Stimulated activated CD8-positive, alpha-beta memory T cell treated with anti-CD3 and anti-CD28 coated beads, Interleukin-15, amount 100 ng/mL, for 24 hours (primary cell): ENCODE results near the gene PDGFD.
"Not testable (repeated sequence)": the region's sequence is repeated elsewhere in the genome, so short reads cannot be mapped to it uniquely, and the experiment has no call there.

Experiments
- DNase-seq: peaks from one replicate; pipeline ENCODE4 v3.0.0-alpha.2; 2020; ENCODE audit warnings: low read depth

The PDGFD gene

DNA sequence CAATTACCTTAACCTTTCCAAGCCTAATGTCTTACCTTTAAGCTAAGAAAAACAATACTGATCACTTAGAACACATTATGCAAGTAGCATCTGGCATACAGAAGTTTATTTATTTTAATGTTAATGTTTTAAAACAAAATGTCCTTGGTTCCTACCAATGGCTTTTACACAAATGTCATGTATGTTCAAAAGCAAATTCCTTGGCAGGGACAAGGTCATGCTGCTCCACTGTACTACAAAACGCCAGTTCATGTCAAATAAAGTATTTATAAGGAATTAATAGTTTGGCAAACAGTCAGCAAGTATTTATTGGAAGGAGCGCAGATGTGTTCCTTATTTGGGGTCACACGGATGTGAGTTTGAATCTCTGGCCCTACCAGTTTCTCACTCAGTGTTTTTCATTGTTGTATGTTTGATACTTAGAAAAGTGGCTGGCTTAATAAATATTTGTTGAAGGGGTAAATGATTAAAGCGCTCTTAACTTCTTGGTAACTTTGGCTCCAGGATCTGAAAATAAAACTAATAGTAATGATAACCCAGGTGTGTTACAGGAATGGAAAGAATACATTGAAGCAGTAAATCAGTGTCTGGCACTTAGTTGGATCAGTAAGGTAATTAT is 108.9 kb downstream of the PDGFD start:
- no peak for DNase-seq

DNA sequence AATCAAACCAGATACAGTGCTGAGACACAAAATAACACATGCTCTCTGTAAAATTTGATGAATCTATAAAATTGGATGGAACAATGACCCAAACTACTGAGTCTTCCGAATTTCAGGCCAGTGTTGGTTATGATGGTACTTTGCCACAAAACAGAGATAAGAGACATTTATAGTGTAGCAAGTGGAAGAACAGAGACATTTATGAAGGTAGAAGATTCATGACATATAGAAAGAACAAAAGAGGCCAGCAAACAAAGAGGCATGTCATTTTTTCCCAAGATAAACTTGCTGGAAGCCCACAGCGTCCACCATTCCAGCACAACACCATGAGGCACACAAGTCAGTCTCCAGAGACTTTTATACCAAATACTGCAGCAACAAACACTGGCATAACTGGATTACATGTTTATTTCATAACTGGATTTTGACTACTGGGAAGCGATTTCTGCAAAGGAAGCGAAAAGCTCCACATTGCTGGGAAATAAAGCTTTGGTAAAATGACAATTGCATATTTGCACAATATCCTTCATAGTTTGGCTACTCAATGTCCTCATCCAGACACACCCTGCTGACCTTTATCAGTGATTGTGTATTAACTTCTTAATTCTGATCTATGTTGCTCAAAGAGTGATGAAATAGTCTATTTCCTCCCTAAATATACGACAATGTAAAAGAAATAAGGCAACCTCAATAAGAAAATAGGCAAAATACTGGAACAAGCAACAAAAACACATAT is 110.0 kb downstream of the PDGFD start:
- DNase-seq: no peak

GRCh38 chr11:104051778-104052177 is 112.2 kb downstream of the PDGFD start:
- DNase-seq: no peak

DNA sequence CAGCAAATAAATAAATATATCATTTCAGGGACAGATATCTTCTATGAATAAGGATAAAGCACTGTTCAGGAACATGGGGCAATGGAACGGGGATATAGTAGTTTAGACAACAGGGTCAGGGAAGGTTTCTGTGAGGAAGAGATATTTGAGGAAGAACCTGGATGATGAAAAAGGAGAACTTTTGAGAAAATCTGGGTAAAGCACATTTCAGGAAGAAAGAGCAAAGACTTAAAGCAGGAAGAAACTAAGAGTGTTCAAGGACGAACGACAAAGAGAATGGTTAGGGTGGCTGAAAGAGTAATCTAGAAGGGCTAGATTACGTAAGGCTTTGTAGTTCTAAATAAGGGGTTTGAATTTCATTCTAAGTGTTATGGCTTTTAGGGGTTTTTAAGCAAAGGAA is 114.8 kb downstream of the PDGFD start:
- DNase-seq: no peak

DNA sequence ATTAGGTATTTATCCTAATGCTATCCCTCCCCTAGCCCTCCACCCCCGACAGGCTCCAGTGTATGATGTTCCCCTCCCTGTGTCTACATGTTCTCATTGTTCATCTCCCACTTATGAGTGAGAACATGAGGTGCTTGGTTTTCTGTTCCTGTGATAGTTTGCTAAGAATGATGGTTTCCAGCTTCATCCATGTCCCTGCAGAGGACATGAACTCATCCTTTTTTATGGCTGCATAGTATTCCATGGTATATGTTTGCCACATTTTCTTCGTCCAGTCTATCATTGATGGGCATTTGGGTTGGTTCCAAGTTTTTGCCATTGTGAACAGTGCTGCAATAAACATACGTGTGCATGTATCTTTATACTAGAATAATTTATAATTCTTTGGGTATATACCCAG is 117.1 kb downstream of the PDGFD start:
- DNase-seq: not testable (repeated sequence)

DNA sequence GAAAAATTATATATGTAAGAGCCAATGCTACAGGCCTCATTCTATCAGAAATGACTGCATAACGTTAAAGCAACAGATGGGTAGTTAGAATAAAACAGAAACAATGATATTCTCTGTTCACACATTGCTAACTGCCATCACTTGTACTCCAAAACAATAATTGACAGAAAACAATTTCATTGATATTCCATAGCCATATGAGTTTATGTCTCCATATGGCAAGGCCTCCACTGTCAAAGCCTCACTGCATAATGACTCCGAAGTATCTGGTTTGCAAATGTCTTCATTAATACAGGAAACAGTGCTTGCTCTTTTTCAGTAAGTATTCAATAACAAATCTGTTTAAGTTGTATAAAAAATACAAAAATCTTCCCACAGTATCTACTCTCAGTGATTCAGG is 117.6 kb downstream of the PDGFD start:
- no peak for DNase-seq

- no peak for DNase-seq
These were observed 120.2 kb downstream of the PDGFD start for GRCh38 chr11:104043678-104044239.

DNA sequence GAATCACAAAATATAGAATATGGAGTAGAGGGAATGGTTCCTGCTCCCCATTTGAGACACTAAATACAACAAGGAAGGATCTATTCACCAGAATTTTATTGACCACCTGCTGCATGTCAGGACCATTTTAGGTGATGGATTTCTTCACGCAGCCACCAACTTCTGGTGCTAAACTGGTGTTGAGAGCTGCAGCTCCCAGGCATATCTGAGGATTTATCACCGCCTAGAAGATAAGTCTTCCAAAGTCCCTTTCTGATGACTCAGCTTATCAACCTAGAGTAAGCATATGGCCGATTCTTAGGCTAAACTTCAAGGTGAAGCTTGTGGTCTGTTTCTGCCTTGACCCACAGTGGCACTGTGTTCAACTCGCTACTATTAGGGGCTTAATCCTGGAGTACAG is 120.8 kb downstream of the PDGFD start:
- no peak for DNase-seq

- DNase-seq: no peak
These were observed 122.2 kb downstream of the PDGFD start for GRCh38 chr11:104041792-104042191.

DNA sequence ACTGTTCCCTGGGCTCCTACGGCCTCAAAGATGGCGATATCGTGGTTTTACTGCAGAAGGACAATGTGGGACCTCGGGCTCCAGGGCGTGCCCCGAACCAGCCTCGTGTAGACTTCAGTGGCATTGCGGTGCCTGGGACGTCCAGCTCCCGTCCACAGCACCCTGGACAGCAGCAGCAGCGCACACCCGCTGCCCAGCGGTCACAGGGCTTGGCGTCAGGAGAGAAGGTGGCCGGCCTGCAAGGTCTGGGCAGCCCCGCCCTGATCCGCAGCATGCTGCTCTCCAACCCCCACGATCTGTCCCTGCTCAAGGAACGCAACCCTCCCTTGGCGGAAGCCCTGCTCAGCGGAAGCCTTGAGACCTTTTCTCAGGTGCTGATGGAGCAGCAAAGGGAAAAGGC is 127.0 kb downstream of the PDGFD start:
- no peak for DNase-seq

GRCh38 chr11:104036588-104036987 is 127.4 kb downstream of the PDGFD start, which contains the start of gene DDI1:
TSS of gene DDI1 (plus strand) at chr11:104036640. CDS start at chr11:104036823, 183 bp downstream.
- no peak for DNase-seq

DNA sequence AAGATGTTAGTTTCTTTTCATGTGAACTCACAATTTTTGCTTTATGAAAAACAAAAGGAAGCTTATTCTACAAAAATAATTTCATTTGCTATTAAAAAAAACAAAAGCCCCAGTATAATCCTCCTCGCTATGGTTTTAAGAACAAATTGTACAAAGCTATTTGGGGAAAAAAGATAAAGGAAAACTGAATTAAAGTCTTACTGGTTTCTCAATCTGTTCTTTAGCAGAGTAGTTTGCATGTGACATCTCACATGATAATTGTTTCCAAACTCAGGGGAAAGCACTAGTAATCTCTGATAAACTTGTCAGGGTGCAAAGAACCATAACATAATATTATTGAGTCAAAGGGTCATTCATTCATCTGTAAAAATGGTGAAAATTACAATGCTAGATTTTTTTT is 130.4 kb downstream of the PDGFD start:
- no peak for DNase-seq

GRCh38 chr11:104033134-104033533 is 130.8 kb downstream of the PDGFD start:
- no peak for DNase-seq

- no peak for DNase-seq
These were observed 135.3 kb downstream of the PDGFD start for GRCh38 chr11:104028476-104029263.

DNA sequence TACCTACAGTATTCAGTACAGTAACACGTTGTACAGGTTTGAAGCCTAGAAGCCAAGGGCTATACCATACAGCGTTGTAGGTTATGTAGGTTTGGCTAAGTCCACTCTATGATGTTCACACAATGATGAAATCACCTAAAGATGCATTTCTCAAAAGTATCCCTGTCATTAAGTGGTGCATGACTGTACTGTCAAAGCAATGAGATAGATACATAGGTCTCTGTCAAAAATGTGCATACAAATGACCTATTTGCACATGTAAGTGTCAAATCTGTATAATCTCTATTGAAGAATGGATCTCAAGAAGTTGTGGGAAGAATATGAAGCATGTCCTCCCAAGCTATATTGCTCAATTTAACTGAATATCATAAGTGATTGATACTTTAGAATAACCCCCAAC is 139.4 kb downstream of the PDGFD start:
- no peak for DNase-seq

GRCh38 chr11:104015649-104016415 is 148.1 kb downstream of the PDGFD start:
- no peak for DNase-seq

- DNase-seq: no peak
These were observed 152.9 kb downstream of the PDGFD start for GRCh38 chr11:104011044-104011443.

GRCh38 chr11:104009744-104010143 is 154.2 kb downstream of the PDGFD start:
- DNase-seq: no peak

- DNase-seq: no peak
These were observed 158.6 kb downstream of the PDGFD start for GRCh38 chr11:104005234-104005855.

DNA sequence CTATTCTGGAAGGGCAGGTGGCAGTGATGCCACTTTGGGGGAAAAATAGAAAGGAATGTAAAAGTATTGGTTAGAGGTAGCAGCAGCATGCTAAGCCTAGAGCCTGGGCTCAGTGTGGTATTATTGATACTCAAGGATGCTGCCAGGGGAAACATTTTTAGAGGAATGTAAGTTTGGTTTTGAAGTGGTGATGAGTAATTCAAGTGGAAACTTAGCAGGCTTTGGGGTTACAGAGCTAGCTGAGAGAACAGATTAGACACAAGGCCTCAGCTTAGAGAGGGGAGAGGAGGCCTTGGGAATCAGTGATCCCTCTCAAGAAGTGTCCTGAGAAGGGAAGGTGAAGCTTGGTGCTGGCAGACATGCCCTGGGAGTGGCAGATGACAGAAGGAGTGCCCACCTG is 160.5 kb downstream of the PDGFD start:
- no peak for DNase-seq

- no peak for DNase-seq
These were observed 162.3 kb downstream of the PDGFD start for GRCh38 chr11:104001561-104002056.
